Measurements from ENCODE around the gene PDIA5. TPM values are rescaled to one million over a fixed set of nuclear protein-coding genes. Genes with fewer than 3 reads are reported as not detected.

Gene PDIA5
- total and polyA plus RNA-seq, 2 of the 4 experiments (the other 2 are of a cell fraction) = 19.4 to 42.0 TPM

DNA sequence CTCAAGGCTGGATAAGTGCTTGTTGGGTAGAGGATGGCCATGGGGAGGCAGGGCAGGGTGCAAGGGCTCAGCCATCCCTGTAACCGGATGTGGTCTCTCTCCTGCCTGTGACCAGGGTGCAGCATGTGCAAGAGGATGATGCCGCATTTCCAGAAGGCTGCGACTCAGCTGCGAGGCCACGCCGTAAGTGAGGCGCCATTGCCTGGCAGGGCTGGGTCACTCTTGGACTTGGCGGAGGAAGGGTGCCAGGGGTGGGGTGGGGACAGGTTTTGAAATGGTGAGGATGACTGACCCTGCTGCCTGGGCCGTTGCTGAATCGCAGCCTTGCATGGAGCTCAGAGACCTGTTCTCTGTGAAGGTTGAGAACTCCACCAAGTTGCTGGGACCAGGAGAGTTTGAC is 49.3 kb downstream of the PDIA5 start:
- ChIA-PET CTCF (no interaction called here), POLR2A (ENCODE audit: unreplicated experiment) (no interaction called here)
- H4K5ac ChIP-seq (ENCODE audit: low read depth, low read length) = no peak overlapping the region
- H3K9me1 ChIP-seq (ENCODE audit: insufficient read depth, low read length) = no peaks in the 10 kb centered on the region; the same call in none of the 2 replicates
- no peak overlapping the region for H3K18ac ChIP-seq (ENCODE audit: low read depth, low read length)
- TF ChIP-seq SMC3 (IDR thresholded peaks at IDR 0.05; ENCODE audit: low read depth, low read length) (no peak), BHLHE40 (IDR thresholded peaks at IDR 0.05; ENCODE audit: low read depth, low read length) (no peak), FOS (IDR thresholded peaks at IDR 0.05; ENCODE audit: low read depth, low read length) (no peak), MAFK (IDR thresholded peaks at IDR 0.05; ENCODE audit: low read depth, low read length) (no peak), CEBPB (IDR thresholded peaks at IDR 0.05; ENCODE audit: low read depth, low read length) (no peak), MXI1 (IDR thresholded peaks at IDR 0.05; ENCODE audit: borderline replicate concordance, low read depth, low read length) (no peak), CHD1 (IDR thresholded peaks at IDR 0.05; ENCODE audit: low read depth, low read length) (no peak), POLR2A (IDR thresholded peaks at IDR 0.05; ENCODE audit: low read depth, low read length) (no peak)
- TF ChIP-seq, protein P1, sequence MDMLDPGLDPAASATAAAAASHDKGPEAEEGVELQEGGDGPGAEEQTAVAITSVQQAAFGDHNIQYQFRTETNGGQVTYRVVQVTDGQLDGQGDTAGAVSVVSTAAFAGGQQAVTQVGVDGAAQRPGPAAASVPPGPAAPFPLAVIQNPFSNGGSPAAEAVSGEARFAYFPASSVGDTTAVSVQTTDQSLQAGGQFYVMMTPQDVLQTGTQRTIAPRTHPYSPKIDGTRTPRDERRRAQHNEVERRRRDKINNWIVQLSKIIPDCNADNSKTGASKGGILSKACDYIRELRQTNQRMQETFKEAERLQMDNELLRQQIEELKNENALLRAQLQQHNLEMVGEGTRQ (IDR thresholded peaks at IDR 0.05; ENCODE audit: low read depth, low read length) = no peak
- H2AK5ac ChIP-seq (ENCODE audit: low read depth, low read length) = no peak overlapping the region
- BruUV-seq (replicated peaks) = no TSS peak
- no peak overlapping the region for H2BK120ac ChIP-seq (ENCODE audit: low read depth, low read length)
- H3K4me2 ChIP-seq (ENCODE audit: low read depth, low read length) = no peak overlapping the region
- no peaks in the 10 kb centered on the region for H3K4me1 ChIP-seq (ENCODE audit: control insufficient read depth, insufficient read depth, low read length)
- H3K56ac ChIP-seq (ENCODE audit: extremely low read depth, insufficient read depth, low read length) = no peak overlapping the region
- H4K8ac ChIP-seq (ENCODE audit: low read depth in 2 of 2, low read length in 2 of 2) = no peak overlapping the region
- in situ Hi-C loops (cut with MboI; ENCODE audit: low sequenced_read_pairs) = no loop called here
- H3K27me3 ChIP-seq (ENCODE audit: control insufficient read depth, insufficient read depth, low read length) = no peaks in the 10 kb centered on the region
- H3K4me3 ChIP-seq (ENCODE audit: insufficient read depth, low read depth, low read length) = no peak overlapping the region
- no peak overlapping the region for H2BK15ac ChIP-seq (ENCODE audit: low read depth, low read length)
- no peaks in the 10 kb centered on the region for H3K9me3 ChIP-seq (ENCODE audit: control insufficient read depth, insufficient read depth, low read length)
- peaks cover 38% of the 10 kb centered on the region for H3K36me3 ChIP-seq (ENCODE audit: control insufficient read depth, insufficient read depth, low read length)
- H4K91ac ChIP-seq (ENCODE audit: insufficient read depth, low read depth, low read length) = no peak overlapping the region
- H3K9ac ChIP-seq (ENCODE audit: low read depth, low read length) = no peak overlapping the region
- H4K20me1 ChIP-seq (ENCODE audit: insufficient read depth, low read length) = no peaks in the 10 kb centered on the region; the same call in 1 of the 2 replicates
- 97% methylated on average over 7 of the region's 10 CpGs; no CpG with 5 or more reads in 1 of the 2 experiments for WGBS, 2 experiments (ENCODE audit: extremely low coverage in 2 of 2, insufficient read length in 1 of 2)
- no peak for ATAC-seq (ENCODE audit: low read depth)
- no peak overlapping the region for H2BK20ac ChIP-seq (ENCODE audit: low read depth, low read length)
- H2AFZ ChIP-seq (replicated peaks; ENCODE audit: low read length, poor library complexity) = no peak overlapping the region
- H3K27ac ChIP-seq (ENCODE audit: insufficient read depth, low read length) = no peak overlapping the region
- no peak overlapping the region for H2BK5ac ChIP-seq (ENCODE audit: low read depth, low read length, poor library complexity, severe bottlenecking)
- dilution Hi-C loops (cut with HindIII; ENCODE audit: low sequenced_read_pairs, unreplicated experiment) = no loop called here
- H3K14ac ChIP-seq (replicated peaks; ENCODE audit: low read depth, low read length) = no peak overlapping the region
- intact Hi-C loops (cut with micrococcal nuclease) = no loop called here
- no peak overlapping the region for H3K23ac ChIP-seq (ENCODE audit: low read depth, low read length)
- no peak overlapping the region for H3K4ac ChIP-seq (ENCODE audit: low read depth, low read length)
- no peak for DNase-seq
- H2AK9ac ChIP-seq (replicated peaks; ENCODE audit: low read depth, low read length, poor library complexity) = no peak overlapping the region
- H3K79me1 ChIP-seq (ENCODE audit: low read depth in 1 of 2, low read length in 2 of 2) = 0 out of 4 replicates have a peak, but pooled peaks cover 0 to 3% of the 10 kb centered on the region in 2 experiments
